GM19099 (cell line): ENCODE measurements around the gene ZNF224.

Experiments used
- POLR2A ChIP-seq: IDR thresholded peaks from 3 replicates; pipeline ENCODE4 v1.6.1; 2011; ENCODE audit warnings: low read depth; ENCODE audit not compliant: insufficient read length; ENCODE audit errors: extremely low read depth

ZNF224 gene

GRCh38 chr19:44111910-44112463, 17.8 kb downstream of the ZNF224 start:
- TF ChIP-seq POLR2A, result no peak

GRCh38 chr19:44112802-44113137, 18.6 kb downstream of the ZNF224 start:
- TF ChIP-seq POLR2A, result no peak

GRCh38 chr19:44113138-44113783, 19.1 kb downstream of the ZNF224 start, which contains the start of gene ZNF225:
ZNF225 (plus strand) TSS chr19:44113399; CDS start chr19:44115828, 2,429 bp downstream.
- TF ChIP-seq POLR2A, result peak; percentile 67

GRCh38 chr19:44113784-44114390, 19.7 kb downstream of the ZNF224 start:
- TF ChIP-seq POLR2A, result no peak

GRCh38 chr19:44131955-44132354, 37.8 kb downstream of the ZNF224 start:
- no peak for TF ChIP-seq POLR2A

GRCh38 chr19:44141191-44142058, 47.3 kb downstream of the ZNF224 start, which contains the start of gene ZNF234:
ZNF234 (plus strand) TSS chr19:44141554; CDS start chr19:44144633, 3,079 bp downstream.
- peak; percentile 55 for TF ChIP-seq POLR2A

- no peak for TF ChIP-seq POLR2A
Observed at GRCh38 chr19:44142059-44142433, 47.9 kb downstream of the ZNF224 start.

GRCh38 chr19:44149776-44150175, 55.6 kb downstream of the ZNF224 start:
- no peak for TF ChIP-seq POLR2A

- no peak for TF ChIP-seq POLR2A
Observed at GRCh38 chr19:44151491-44151890, 57.3 kb downstream of the ZNF224 start.

GRCh38 chr19:44156475-44156874, 62.3 kb downstream of the ZNF224 start:
- no peak for TF ChIP-seq POLR2A
